ENCODE results near the gene SMAP2. TPM values are rescaled to one million over a fixed set of nuclear protein-coding genes. Genes with fewer than 3 reads are reported as not detected.

SMAP2 gene
- total RNA-seq, 4 donors from 2014 or later = 20.7 to 39.3 (median 29.2) TPM

DNA sequence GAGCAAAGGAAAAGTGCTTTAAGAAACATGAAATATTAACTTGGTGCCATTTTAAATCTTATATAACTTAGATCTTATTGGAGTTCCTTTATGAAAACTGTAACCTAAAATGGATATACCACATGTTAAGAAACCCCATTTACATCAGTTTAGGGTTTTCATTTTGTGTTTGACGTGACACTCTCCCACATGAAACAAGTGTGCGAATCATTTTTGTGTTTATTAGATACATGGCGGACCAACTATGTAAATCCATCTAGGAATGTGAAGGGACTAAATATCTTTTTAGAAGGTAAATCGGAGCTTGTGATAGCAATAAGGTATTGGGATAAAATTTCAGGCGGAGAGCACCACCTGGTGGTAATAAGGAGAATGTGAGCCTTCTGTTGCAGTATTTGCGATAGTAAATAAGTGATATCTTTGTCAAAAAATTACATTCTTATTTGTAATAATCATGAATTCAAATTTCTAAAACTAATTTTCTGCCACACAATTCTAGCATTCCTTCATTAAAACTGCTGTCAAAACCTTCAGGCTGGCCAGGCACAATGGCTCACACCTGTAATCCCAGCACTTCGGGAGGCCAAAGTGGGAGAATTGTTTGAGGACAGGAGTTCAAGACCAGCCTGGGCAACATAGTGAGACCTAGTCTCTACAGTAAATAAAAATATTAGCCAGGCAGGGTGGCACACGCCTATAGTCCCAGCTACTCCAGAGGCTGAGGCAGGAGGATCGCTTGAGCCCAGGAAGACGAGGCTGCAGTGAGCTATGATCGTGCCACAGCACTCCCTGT, 31.3 kb downstream of the SMAP2 start:
- H3K27me3 ChIP-seq = no peaks in the 10 kb centered on the region
- H3K9me3 ChIP-seq = no peaks in the 10 kb centered on the region
- H3K36me3 ChIP-seq = peaks cover 0 to 19% (median 10%) of the 10 kb centered on the region in 4 donors
- peak overlapping the region in 1 of 4 donors; percentile 7 for H3K4me3 ChIP-seq
- H3K27ac ChIP-seq (replicated peaks in 1 of 4) = no peak overlapping the region
- H3K4me1 ChIP-seq = peaks cover 0 to 13% (median 7%) of the 10 kb centered on the region in 4 donors
- DNase-seq (ENCODE audit: extremely low spot score) = no peak
- 45% methylated on average over 11 of the region's 11 CpGs for WGBS
- TF ChIP-seq, protein P1, sequence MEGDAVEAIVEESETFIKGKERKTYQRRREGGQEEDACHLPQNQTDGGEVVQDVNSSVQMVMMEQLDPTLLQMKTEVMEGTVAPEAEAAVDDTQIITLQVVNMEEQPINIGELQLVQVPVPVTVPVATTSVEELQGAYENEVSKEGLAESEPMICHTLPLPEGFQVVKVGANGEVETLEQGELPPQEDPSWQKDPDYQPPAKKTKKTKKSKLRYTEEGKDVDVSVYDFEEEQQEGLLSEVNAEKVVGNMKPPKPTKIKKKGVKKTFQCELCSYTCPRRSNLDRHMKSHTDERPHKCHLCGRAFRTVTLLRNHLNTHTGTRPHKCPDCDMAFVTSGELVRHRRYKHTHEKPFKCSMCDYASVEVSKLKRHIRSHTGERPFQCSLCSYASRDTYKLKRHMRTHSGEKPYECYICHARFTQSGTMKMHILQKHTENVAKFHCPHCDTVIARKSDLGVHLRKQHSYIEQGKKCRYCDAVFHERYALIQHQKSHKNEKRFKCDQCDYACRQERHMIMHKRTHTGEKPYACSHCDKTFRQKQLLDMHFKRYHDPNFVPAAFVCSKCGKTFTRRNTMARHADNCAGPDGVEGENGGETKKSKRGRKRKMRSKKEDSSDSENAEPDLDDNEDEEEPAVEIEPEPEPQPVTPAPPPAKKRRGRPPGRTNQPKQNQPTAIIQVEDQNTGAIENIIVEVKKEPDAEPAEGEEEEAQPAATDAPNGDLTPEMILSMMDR (IDR thresholded peaks at IDR 0.05) = peak; percentile 83 to 89 (median 87)
- no peak for TF ChIP-seq POLR2A (IDR thresholded peaks at IDR 0.05; ENCODE audit: low read depth)
- intact Hi-C loops (cut with DNase I) = loop anchor here (2.0 to 5.0 kb wide), 2 partner anchors 63 to 260 kb away; no protein-coding TSS in a partner anchor

DNA sequence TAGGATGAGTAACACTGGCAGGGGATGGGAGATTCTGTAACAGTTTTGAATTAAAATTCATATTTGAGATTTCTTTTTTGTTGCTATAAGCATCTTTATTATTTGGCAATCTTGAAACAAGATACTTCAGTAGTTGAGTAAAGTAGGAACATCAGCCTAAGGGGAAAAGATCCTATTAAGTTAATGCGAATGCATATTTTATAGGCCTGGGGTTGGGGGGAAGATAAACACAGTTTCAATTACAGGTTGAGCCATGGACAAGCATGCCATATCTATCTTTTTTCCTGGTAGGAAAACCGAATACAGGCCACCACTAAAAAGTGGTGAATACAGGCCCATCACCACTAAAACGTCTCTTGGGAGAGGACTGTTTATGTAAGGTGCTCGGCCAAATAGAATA, 32.3 kb downstream of the SMAP2 start:
- Histone ChIP-seq H3K27ac (replicated peaks in 1 of 4) (no peak overlapping the region), H3K36me3 (peaks cover 0 to 24% (median 13%) of the 10 kb centered on the region in 4 donors), H3K4me3 (no peak overlapping the region), H3K27me3 (no peaks in the 10 kb centered on the region), H3K4me1 (peaks cover 0 to 10% (median 7%) of the 10 kb centered on the region in 4 donors), H3K9me3 (no peaks in the 10 kb centered on the region)
- no peak for TF ChIP-seq POLR2A (IDR thresholded peaks at IDR 0.05; ENCODE audit: low read depth)
- no peak for TF ChIP-seq POLR2AphosphoS5 (IDR thresholded peaks at IDR 0.05)
- DNase-seq (ENCODE audit: extremely low spot score) = no peak
- intact Hi-C loops (cut with DNase I) = loop anchor here (2.0 kb wide), 1 partner anchor 261 kb away; no protein-coding TSS in a partner anchor
- WGBS = 71% methylated on average over 4 of the region's 4 CpGs

DNA sequence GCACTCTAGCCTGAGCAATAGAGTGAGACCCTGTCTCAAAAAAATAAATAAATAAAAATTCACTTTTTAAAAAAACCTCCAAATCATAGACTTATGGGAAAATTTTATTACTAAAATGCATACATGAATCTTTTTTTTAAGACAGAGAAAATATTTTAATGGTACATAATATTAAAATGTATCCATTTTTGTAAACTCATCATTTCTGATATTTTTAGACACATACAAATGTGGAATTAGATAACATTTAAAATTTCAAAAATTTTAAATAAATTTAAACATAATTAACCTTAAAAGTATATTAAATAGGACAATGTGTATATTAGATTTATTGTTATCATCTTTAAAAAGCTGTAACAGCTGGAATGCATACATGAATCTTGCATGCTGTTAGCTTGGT, 33.9 kb downstream of the SMAP2 start:
- no peak for TF ChIP-seq POLR2AphosphoS5 (IDR thresholded peaks at IDR 0.05)
- no peak for TF ChIP-seq POLR2A (IDR thresholded peaks at IDR 0.05; ENCODE audit: low read depth)
- no peak for TF ChIP-seq EP300 (IDR thresholded peaks at IDR 0.05)
- Histone ChIP-seq H3K36me3 (peaks cover 0 to 29% (median 13%) of the 10 kb centered on the region in 4 donors), H3K27ac (replicated peaks in 1 of 4) (no peak overlapping the region), H3K27me3 (no peaks in the 10 kb centered on the region), H3K4me3 (no peak overlapping the region), H3K9me3 (no peaks in the 10 kb centered on the region), H3K4me1 (peaks cover 0 to 10% (median 7%) of the 10 kb centered on the region in 4 donors)
- intact Hi-C loops (cut with DNase I) = no loop called here
- no peak for DNase-seq (ENCODE audit: extremely low spot score)

DNA sequence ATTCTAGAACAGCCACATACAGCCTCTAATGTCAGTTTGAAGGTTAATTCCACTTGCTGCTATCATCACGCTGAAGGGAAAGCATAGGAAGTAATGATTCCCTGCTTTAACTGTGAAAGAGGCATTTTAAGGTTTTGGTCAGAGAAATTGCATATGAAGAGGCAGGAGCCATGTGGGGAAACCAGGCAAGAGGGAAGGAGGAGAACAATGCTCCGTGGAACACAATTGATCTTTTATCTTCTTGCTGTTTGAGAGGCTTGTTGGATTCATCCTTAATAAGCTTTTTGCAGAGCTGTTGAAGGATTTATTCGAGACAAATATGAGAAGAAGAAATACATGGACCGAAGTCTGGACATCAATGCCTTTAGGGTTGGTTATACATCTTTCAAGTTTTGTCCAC, 35.9 kb downstream of the SMAP2 start:
- Histone ChIP-seq H3K9me3 (no peaks in the 10 kb centered on the region), H3K4me1 (peaks cover 0 to 7% (median 4%) of the 10 kb centered on the region in 4 donors), H3K36me3 (peaks cover 4 to 48% (median 24%) of the 10 kb centered on the region in 4 donors), H3K27ac (replicated peaks in 1 of 4) (no peak overlapping the region), H3K4me3 (no peak overlapping the region), H3K27me3 (no peaks in the 10 kb centered on the region)
- intact Hi-C loops (cut with DNase I) = no loop called here
- no peak for DNase-seq (ENCODE audit: extremely low spot score)
- TF ChIP-seq POLR2A (IDR thresholded peaks at IDR 0.05; ENCODE audit: low read depth) = no peak
- no peak for TF ChIP-seq POLR2AphosphoS5 (IDR thresholded peaks at IDR 0.05)
- no peak for TF ChIP-seq EP300 (IDR thresholded peaks at IDR 0.05)
- TF ChIP-seq, protein P1 (IDR thresholded peaks at IDR 0.05) = no peak
- WGBS = 85% methylated on average over 4 of the region's 4 CpGs

DNA sequence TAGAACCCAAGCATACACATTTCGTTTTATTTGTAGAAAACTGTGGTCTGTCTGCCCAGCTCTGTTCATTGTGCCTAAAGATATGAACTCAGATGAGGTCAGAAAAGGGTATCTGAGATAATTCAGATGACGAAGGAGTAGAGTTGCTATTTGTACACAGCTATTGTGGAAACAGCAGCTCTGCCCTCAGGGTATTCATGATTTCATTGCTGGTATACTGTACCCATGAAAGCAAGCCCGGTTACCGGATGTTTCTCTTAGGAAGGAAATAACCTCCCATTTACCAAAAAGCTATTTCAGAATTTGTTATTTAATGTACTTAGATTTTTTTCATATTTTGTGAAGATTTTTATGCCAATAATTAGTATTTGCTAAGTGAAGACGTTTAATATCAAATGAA, 37.8 kb downstream of the SMAP2 start:
- Histone ChIP-seq H3K4me1 (no peaks in the 10 kb centered on the region), H3K27ac (replicated peaks in 1 of 4) (no peak overlapping the region), H3K9me3 (no peaks in the 10 kb centered on the region), H3K27me3 (no peaks in the 10 kb centered on the region), H3K36me3 (peaks cover 21 to 65% (median 35%) of the 10 kb centered on the region in 4 donors), H3K4me3 (no peak overlapping the region)
- WGBS = 81% methylated on average over 5 of the region's 5 CpGs
- intact Hi-C loops (cut with DNase I) = no loop called here
- TF ChIP-seq POLR2A (IDR thresholded peaks at IDR 0.05; ENCODE audit: low read depth) (no peak), EP300 (IDR thresholded peaks at IDR 0.05) (no peak), POLR2AphosphoS5 (IDR thresholded peaks at IDR 0.05) (no peak)
- TF ChIP-seq, protein P1 (IDR thresholded peaks at IDR 0.05) = no peak
- DNase-seq (ENCODE audit: extremely low spot score) = no peak
